Activated CD4-positive, CD25-positive, alpha-beta regulatory T cell treated with anti-CD3 and anti-CD28 coated beads, Interleukin-2, amount 50 U/mL, for 24 hours (primary cell): Measurements from ENCODE around the gene CTSG.
"Not testable (repeated sequence)": the region's sequence is repeated elsewhere in the genome, so short reads cannot be mapped to it uniquely, and the experiment has no call there.

Source experiments
- ATAC-seq, 2 donors: fragments of 150-1000 bp; cut with Tn5 transposase; one replicate each; pipeline ENCODE4 v1.10.0; 2021; ENCODE audit warnings: mild to moderate bottlenecking in 1 of 2, moderate library complexity in 1 of 2

CTSG gene

DNA sequence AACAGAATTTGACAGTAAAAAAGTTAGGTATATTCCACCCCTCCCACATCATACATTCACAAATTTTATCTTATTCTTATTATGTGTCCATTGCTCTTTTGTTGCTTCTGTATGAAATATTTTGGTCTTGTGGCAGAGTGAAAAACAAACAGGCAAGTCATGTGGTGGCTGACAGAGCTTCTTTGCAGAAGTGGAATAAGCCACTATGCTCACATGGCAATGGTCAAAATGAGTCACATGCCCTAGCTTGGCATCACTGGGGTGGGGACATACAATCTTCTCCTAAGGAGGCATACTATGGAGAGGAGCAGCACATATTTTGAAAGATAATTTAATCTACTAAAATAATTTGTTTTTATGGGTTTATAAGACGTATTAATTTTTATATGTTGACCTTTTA lies 40.3 kb downstream of the CTSG start:
- no peak for ATAC-seq

DNA sequence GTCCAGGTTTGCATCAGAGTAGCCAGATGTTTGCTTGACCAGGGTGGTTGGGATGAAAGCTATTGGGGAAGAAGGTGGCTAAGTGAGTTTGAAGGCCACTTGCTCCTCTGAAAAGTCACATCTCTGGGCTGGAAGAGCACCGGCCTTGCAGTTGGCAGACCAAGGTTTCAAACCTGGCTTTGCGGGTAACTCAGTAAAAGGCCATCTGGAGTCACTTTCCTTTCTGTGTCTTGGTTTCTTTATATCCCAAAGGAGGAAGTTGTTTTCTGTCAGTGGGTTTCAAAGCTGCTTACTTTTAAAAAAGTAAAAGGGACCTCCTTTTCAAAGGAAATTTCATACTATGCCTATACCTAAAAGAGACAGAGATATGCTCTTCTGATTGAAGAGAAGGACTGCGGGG lies 41.8 kb downstream of the CTSG start:
- ATAC-seq: no peak

DNA sequence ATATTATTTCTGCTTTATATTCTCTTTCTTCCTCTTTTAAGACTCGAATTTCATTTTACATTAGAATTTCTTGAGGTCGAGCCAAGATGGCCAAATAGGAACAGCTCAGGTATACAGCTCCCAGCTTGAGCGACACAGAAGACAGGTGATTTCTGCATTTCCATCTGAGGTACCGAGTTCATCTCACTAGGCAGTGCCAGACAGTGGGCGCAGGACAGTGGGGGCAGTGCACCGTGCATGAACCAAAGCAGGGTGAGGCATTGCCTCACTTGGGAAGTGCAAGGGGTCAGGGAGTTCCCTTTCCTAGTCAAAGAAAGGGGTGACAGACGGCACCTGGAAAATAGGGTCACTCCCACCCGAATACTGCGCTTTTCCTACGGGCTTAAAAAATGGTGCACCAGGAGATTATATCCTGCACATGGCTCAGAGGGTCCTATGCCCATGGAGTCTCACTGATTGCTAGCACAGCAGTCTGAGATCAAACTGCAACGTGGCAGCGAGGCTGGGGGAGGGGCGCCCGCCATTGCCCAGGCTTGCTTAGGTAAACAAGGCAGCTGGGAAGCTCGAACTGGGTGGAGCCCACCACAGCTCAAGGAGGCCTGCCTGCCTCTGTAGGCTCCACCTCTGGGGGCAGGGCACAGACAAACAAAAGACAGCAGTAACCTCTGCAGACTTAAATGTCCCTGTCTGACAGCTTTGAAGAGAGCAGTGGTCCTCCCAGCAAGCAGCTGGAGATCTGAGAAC lies 50.0 kb downstream of the CTSG start:
- not testable (repeated sequence) for ATAC-seq
